A549 (cell line): ENCODE measurements around the gene DOK1. TPM values are rescaled to one million over a fixed set of nuclear protein-coding genes. Genes with fewer than 3 reads are reported as not detected.

Experiments used
- ATAC-seq, 2 experiments: fragments of 200-7000 bp in 1 of 2; fragments of >200 bp in 1 of 2; cut with Nextera tagmentation in 1 of 2; cut with Tn5 transposase in 1 of 2; 3 replicates each; pipeline versions ENCODE4 v1.8.0 to v1.9.1; 2018 to 2020; ENCODE audit warnings: mild to moderate bottlenecking in 1 of 2, moderate library complexity in 1 of 2
- CTCF ChIA-PET: fragments of 300-600 bp; sonication (Branson Sonifier 250); formaldehyde crosslinking; extraction: SDS; loops from one replicate; lab custom pipeline; 2021; ENCODE audit warnings: antibody characterized with exemption, inconsistent platforms; lab: Yijun Ruan, JAX
- POLR2A ChIA-PET: fragments of 350-600 bp; formaldehyde crosslinking; extraction: SDS; loops from one replicate; lab custom pipeline; 2021; ENCODE audit warnings: antibody characterized with exemption, inconsistent platforms; lab: Yijun Ruan, JAX
- DNase-seq, 2 experiments: peaks; one replicate each; pipeline versions ENCODE4 v3.0.0 to v3.0.0-alpha.2; 2011 to 2016; ENCODE audit warnings: low read depth in 1 of 2, low spot score in 1 of 2
- FAIRE-seq: peaks from 2 replicates; lab custom pipeline; 2011; peaks lifted over from hg19 to GRCh38; lab: Jason Lieb, UNC
- H3K27ac ChIP-seq, 2 experiments: fragments of >200 bp; sonication (Bioruptor Twin); formaldehyde crosslinking; 3 replicates each; pipeline ENCODE4 v1.5.1; 2016 to 2017
- H3K4me1 ChIP-seq: fragments of >200 bp; sonication (Bioruptor Twin); formaldehyde crosslinking; 3 replicates; pipeline ENCODE4 v1.6.1; 2016
- H3K4me2 ChIP-seq: fragments of >200 bp; sonication (Bioruptor Twin); formaldehyde crosslinking; 3 replicates; pipeline ENCODE4 v1.6.1; 2016
- H3K4me3 ChIP-seq: fragments of >200 bp; sonication (Bioruptor Twin); formaldehyde crosslinking; 3 replicates; pipeline ENCODE4 v1.5.1; 2016
- H3K9me3 ChIP-seq: fragments of >200 bp; sonication (Bioruptor Twin); formaldehyde crosslinking; 3 replicates; pipeline ENCODE4 v1.6.1; 2016
- BCL3 ChIP-seq: fragments of >200 bp; sonication (Bioruptor Twin); formaldehyde crosslinking; IDR thresholded peaks from 3 replicates; pipeline ENCODE4 v1.6.1; 2016
- CBX2 ChIP-seq: fragments of 200-600 bp; sonication (generic); IDR thresholded peaks from 2 replicates; pipeline ENCODE4 v1.6.1; 2016; ENCODE audit warnings: low read depth, mild to moderate bottlenecking, borderline replicate concordance
- E2F6 ChIP-seq: IDR thresholded peaks from 2 replicates; pipeline ENCODE4 v1.6.1; 2012; ENCODE audit warnings: low read depth, borderline replicate concordance
- EHF ChIP-seq: fragments of 250-450 bp; sonication (Bioruptor Pico); IDR thresholded peaks from 2 replicates; pipeline ENCODE4 v1.5.0; 2020; ENCODE audit warnings: mild to moderate bottlenecking
- ESRRA ChIP-seq: fragments of 150-350 bp; IDR thresholded peaks from 2 replicates; pipeline ENCODE4 v1.6.1; 2014; ENCODE audit warnings: mild to moderate bottlenecking, low read length, borderline replicate concordance
- FOXS1 ChIP-seq: fragments of 250-450 bp; sonication (Bioruptor Pico); IDR thresholded peaks from 2 replicates; pipeline ENCODE4 v1.5.0; 2020; ENCODE audit warnings: mild to moderate bottlenecking, moderate library complexity
- HMGXB4 ChIP-seq: fragments of 250-450 bp; sonication (Bioruptor Pico); IDR thresholded peaks from 2 replicates; pipeline ENCODE4 v1.5.0; 2021; ENCODE audit warnings: mild to moderate bottlenecking, moderate library complexity, borderline replicate concordance
- HOXA7 ChIP-seq: fragments of 250-450 bp; sonication (Bioruptor Pico); IDR thresholded peaks from 2 replicates; pipeline ENCODE4 v1.5.0; 2020; ENCODE audit warnings: mild to moderate bottlenecking, moderate library complexity
- HOXB13 ChIP-seq: fragments of 250-450 bp; sonication (Bioruptor Pico); IDR thresholded peaks from 2 replicates; pipeline ENCODE4 v1.5.0; 2020; ENCODE audit warnings: low read depth, mild to moderate bottlenecking, moderate library complexity
- HOXB5 ChIP-seq: fragments of 250-450 bp; sonication (Bioruptor Pico); IDR thresholded peaks from 2 replicates; pipeline ENCODE4 v1.5.0; 2020; ENCODE audit warnings: mild to moderate bottlenecking, moderate library complexity
- JUN ChIP-seq, 2 experiments: fragments of >200 bp; sonication (Bioruptor Twin); formaldehyde crosslinking; IDR thresholded peaks; 2 replicates in 1 of 2; 3 replicates in 1 of 2; pipeline ENCODE4 v1.6.1; 2016 to 2017
- KDM1A ChIP-seq: fragments of 200-600 bp; sonication (generic); IDR thresholded peaks from 2 replicates; pipeline ENCODE4 v1.6.1; 2016; ENCODE audit warnings: low read depth, mild to moderate bottlenecking
- MAFK ChIP-seq: fragments of 450-650 bp; IDR thresholded peaks from 2 replicates; pipeline ENCODE4 v1.6.1; 2014; ENCODE audit not compliant: partially characterized antibody
- MAX ChIP-seq: IDR thresholded peaks from 2 replicates; pipeline ENCODE4 v1.6.1; 2012
- NPAS2 ChIP-seq: fragments of 250-450 bp; sonication (Bioruptor Pico); IDR thresholded peaks from 2 replicates; pipeline ENCODE4 v1.8.0; 2022; ENCODE audit warnings: mild to moderate bottlenecking, moderate library complexity, borderline replicate concordance
- PBX3 ChIP-seq: IDR thresholded peaks from 2 replicates; pipeline ENCODE4 v1.6.1; 2012
- PHF8 ChIP-seq: fragments of 200-600 bp; sonication (generic); IDR thresholded peaks from 2 replicates; pipeline ENCODE4 v1.6.1; 2016; ENCODE audit warnings: low read depth, mild to moderate bottlenecking, antibody characterized with exemption, moderate library complexity, borderline replicate concordance
- POLR2A ChIP-seq: IDR thresholded peaks from 2 replicates; pipeline ENCODE4 v1.6.1; 2012; ENCODE audit warnings: mild to moderate bottlenecking, low read length
- RAD21 ChIP-seq, 2 experiments: fragments of >200 bp in 1 of 2; sonication (Bioruptor Twin) in 1 of 2; formaldehyde crosslinking in 1 of 2; IDR thresholded peaks in 1 of 2; conservative IDR thresholded peaks in 1 of 2; 2 replicates in 1 of 2; 3 replicates in 1 of 2; pipeline ENCODE4 v1.6.1; 2012 to 2018; ENCODE audit warnings: inconsistent platforms in 1 of 2
- REST ChIP-seq: fragments of 200-600 bp; sonication (generic); IDR thresholded peaks from 2 replicates; pipeline ENCODE4 v1.6.1; 2016; ENCODE audit warnings: antibody characterized with exemption, mild to moderate bottlenecking, moderate library complexity
- RNF2 ChIP-seq: fragments of 200-600 bp; sonication (generic); IDR thresholded peaks from 2 replicates; pipeline ENCODE4 v1.6.1; 2016; ENCODE audit warnings: low read depth, mild to moderate bottlenecking, antibody characterized with exemption, moderate library complexity, borderline replicate concordance
- SMC3 ChIP-seq: fragments of >200 bp; sonication (Bioruptor Twin); formaldehyde crosslinking; IDR thresholded peaks from 3 replicates; pipeline ENCODE4 v1.6.1; 2018; ENCODE audit warnings: inconsistent platforms
- SREBF2 ChIP-seq: fragments of 450-650 bp; IDR thresholded peaks from 2 replicates; pipeline ENCODE4 v1.6.1; 2014; ENCODE audit warnings: mild to moderate bottlenecking, moderate library complexity
- TFCP2L1 ChIP-seq: fragments of 250-450 bp; sonication (Bioruptor Pico); IDR thresholded peaks from 2 replicates; pipeline ENCODE4 v1.5.0; 2021; ENCODE audit warnings: mild to moderate bottlenecking
- USF2 ChIP-seq: fragments of 450-650 bp; IDR thresholded peaks from 2 replicates; pipeline ENCODE4 v1.6.1; 2014; ENCODE audit warnings: antibody characterized with exemption
- ZFP36 ChIP-seq: fragments of 450-650 bp; IDR thresholded peaks from 2 replicates; pipeline ENCODE4 v1.6.1; 2014; ENCODE audit warnings: borderline replicate concordance; ENCODE audit not compliant: partially characterized antibody
- ZNF302 ChIP-seq: fragments of 250-450 bp; sonication (Bioruptor Pico); IDR thresholded peaks from 2 replicates; pipeline ENCODE4 v1.9.0; 2021; ENCODE audit warnings: inconsistent platforms, mild to moderate bottlenecking, moderate library complexity
- WGBS: methylation state at CpG from one replicate; pipeline ENCODE4 v1.1.6; 2017; ENCODE audit errors: missing lambda C conversion rate; 5-methylcytosine and 5-hydroxymethylcytosine counted together
- polyA plus RNA-seq, 4 experiments: library from polyadenylated mRNA; depleted of rRNA in 3 of 4; stranded (reverse); fragments of >200 nt; fragmentation: RNase III in 1 of 4; extraction: RNeasy Plus Mini Kit Qiagen cat#74134 plus additional on column Dnase treatment in 1 of 4; gene quantifications; 2 replicates in 3 of 4; 3 replicates in 1 of 4; pipeline ENCODE4 v1.2.3, GENCODE V29; 2011 to 2017

Gene DOK1
- polyA plus RNA-seq, 2 of the 4 experiments (the other 2 are of a cell fraction) = 4.0 to 5.0 TPM

- H3K4me3 ChIP-seq = peak overlapping the region; percentile 78
- no peaks in the 10 kb centered on the region for H3K9me3 ChIP-seq
- CTCF ChIA-PET = interaction anchor here (1.0 to 2.0 kb wide), 3 partner anchors 17 to 68 kb away, joined by 3 to 7 read pairs (median 3); partner anchors contain the start of genes CCDC142 and TTC31
- peak overlapping the region; percentile 99 for H3K4me2 ChIP-seq
- DNase-seq = peak; percentile 67 to 76
- TF ChIP-seq MAX (peak; percentile 87), ZFP36 (no peak), PBX3 (no peak), HOXB13 (CRISPR knock-in tag) (peak; percentile 29; the same call in 1 of the 2 replicates), BCL3 (peak; percentile 60; the same call in 1 of the 3 replicates), ESRRA (no peak), ZNF302 (CRISPR knock-in tag) (no peak), EHF (CRISPR knock-in tag) (no peak), PHF8 (peak; percentile 88; the same call in 1 of the 2 replicates), NPAS2 (CRISPR knock-in tag) (no peak), POLR2A (peak; percentile 79), MAFK (no peak), USF2 (peak; percentile 46; the same call in 1 of the 2 replicates), TFCP2L1 (no peak), RAD21 (conservative IDR thresholded peaks at IDR 0.05 in 1 of 2, IDR thresholded peaks at IDR 0.05 in 1 of 2) (0 out of 5 replicates have a peak, but pooled peaks of 1 of the 2 experiments have one; percentile 10), HOXA7 (no peak), REST (peak; percentile 34; the same call in 1 of the 2 replicates), E2F6 (peak; percentile 95), HOXB5 (CRISPR knock-in tag) (0 out of 2 replicates have a peak, but pooled peaks have one; percentile 43), SMC3 (no peak), CBX2 (no peak), HMGXB4 (CRISPR knock-in tag) (no peak), JUN (IDR thresholded peaks at IDR 0.05) (peak in 1 of 2 experiments; percentile 59; a peak in 1 of 5 replicates), RNF2 (peak; percentile 55; the same call in 1 of the 2 replicates), SREBF2 (no peak), FOXS1 (no peak), KDM1A (no peak)
- POLR2A ChIA-PET = no interaction called here
- peak; percentile 78 to 90 for ATAC-seq
- peaks cover 19% of the 10 kb centered on the region for H3K4me1 ChIP-seq
- no peak for FAIRE-seq
- 23% methylated on average over 65 of the region's 85 CpGs for WGBS
- H3K27ac ChIP-seq = peak overlapping the region; percentile 89 to 92
These were observed 5.4 kb upstream of the DOK1 start for GRCh38 chr2:74548900-74549826.
